Measurements from ENCODE around the gene AP2A2.

GRCh38 chr11:1012740-1013630 lies 87.3 kb downstream of the AP2A2 start:
- TF ChIP-seq POLR2A (IDR thresholded peaks at IDR 0.05; ENCODE audit: low read depth), result no peak
- TF ChIP-seq CTCF (IDR thresholded peaks at IDR 0.05), result no peak
- TF ChIP-seq POLR2AphosphoS5 (IDR thresholded peaks at IDR 0.05), result no peak
- TF ChIP-seq EP300 (IDR thresholded peaks at IDR 0.05), result no peak
